ENCODE results near the gene JSRP1. TPM values are rescaled to one million over a fixed set of nuclear protein-coding genes. Genes with fewer than 3 reads are reported as not detected.

The JSRP1 gene
- total RNA-seq, 1 donor from 2014 or later: not detected

DNA sequence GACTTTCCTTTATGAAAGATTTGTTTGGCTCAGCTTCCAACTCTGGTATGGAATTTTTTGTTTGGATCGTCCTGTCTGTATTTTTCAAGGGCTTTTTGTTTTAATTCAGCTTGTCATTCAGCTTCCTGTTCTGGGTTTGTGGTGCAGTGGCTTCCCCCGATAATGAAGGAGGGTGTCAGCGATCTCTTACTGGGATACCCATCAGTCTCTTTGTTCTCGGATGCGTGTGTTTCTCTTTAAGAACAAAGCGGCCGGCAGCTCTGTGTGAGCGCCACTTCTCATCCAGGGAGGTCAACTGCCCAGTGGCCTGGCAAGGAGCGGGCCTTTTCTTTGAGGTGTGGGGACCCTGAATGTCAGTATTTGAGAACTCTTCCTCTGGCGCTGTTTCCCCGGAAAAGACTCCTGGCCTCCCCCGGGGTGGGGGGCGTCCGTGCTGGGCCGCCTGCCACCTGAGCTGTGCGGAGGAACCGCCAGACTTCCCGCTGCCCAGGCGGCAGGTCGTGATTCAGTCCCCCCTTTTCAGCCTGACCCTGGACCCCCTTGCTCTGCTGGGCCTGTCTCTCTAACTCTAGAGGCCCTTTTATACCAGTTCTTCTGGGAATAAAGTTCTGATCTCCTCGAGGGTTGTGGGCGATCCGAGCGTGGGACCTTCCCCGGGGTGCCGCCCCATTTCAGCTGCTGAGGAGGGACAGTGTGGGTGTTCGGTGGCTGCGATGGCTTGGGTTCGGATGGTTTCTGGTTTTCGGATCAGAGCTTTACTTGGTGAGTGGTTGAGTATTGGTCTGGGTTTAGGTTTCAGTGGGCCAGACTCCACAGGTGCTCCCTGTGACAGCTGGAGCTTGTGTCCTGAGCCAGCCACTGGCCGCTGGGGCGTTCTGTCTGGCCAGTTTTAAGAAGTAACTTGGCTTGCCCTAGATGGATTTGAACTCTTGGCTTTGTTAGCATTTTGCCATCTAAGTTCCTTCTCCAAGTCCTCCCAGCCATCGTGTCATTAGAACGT is 16.1 kb downstream of the JSRP1 start:
- intact Hi-C loops (cut with DNase I): no loop called here
- DNase-seq (ENCODE audit: missing footprints) (no peak), ATAC-seq (no peak)

DNA sequence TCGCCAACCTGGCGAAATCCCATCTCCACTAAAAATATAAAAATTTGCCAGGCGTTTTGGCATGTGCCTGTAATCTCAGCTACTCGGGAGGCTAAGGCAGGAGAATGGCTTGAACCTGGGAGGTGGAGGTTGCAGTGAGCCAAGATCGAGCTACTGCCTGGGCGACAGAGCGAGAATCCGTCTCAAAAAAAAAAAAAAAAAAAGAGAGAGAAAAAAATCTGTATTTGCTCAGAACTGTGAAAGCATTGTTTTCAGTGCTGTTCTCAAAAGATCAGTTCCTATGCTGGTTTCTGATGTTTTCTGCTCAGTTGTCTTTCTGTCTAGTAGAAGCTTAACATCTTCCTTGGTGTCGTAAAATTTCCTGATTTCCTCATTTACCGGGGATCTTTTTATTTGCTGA is 17.0 kb downstream of the JSRP1 start:
- intact Hi-C loops (cut with DNase I): no loop called here
- ATAC-seq (no peak), DNase-seq (ENCODE audit: missing footprints) (no peak)

DNA sequence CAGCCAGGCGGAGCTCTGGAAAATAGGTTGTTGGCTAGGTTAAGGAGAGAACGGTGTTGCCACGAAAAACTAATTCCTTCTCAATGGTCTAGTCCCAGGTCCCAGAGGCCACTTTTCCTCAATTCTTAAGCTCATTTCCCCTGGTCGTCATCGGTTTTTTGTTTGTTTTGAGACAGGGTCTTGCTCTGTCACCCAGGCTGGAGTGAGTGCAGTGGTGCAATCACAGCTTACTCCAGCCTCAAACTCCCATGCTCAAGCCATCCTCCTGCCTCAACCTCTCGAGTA is 18.4 kb downstream of the JSRP1 start:
- intact Hi-C loops (cut with DNase I): loop anchor here (2.0 kb wide), 1 partner anchor 31 kb away; no protein-coding TSS in a partner anchor
- no peak for ATAC-seq
- no peak for DNase-seq (ENCODE audit: missing footprints)

DNA sequence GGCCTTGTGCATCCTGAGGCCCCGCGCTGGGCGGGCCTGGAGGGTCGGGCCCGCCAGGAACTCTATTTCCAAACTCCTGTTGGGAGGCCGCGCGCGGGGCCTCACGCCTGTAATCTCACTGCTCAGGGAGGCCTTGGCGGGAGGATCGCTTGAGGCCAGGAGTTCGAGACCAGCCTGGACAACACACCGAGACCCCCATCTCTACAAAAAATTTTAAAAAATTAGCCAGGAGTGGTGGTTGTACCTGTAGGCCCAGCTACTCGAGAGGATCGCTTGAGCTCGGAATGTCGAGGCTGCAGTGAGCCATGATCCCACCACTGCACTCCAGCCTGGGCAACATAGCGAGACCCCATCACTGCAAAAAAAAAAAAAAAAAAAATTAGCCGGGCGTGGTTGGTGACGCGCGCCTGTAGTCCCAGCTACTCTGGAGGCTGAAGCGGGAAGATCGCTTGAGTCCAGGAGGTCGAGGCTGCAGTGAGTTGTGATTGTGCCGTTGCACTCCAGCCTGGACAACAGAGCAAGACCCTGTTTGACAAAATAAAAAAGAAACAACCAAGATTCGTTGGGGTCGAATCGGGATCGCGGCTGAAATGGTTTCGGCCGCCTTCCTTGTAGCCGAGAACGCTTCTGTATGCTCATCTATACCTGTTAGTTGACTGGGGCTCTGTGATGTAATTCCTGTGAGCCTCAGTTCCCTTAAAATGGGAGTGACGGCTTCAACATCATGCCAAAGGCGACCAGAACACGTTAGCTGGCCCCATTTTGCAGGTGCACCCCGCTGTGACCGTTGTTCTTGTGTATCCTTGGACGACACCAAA is 19.0 kb downstream of the JSRP1 start:
- intact Hi-C loops (cut with DNase I): loop anchor here (2.0 kb wide), 1 partner anchor 32 kb away; no protein-coding TSS in a partner anchor
- peak; percentile 30 for ATAC-seq

DNA sequence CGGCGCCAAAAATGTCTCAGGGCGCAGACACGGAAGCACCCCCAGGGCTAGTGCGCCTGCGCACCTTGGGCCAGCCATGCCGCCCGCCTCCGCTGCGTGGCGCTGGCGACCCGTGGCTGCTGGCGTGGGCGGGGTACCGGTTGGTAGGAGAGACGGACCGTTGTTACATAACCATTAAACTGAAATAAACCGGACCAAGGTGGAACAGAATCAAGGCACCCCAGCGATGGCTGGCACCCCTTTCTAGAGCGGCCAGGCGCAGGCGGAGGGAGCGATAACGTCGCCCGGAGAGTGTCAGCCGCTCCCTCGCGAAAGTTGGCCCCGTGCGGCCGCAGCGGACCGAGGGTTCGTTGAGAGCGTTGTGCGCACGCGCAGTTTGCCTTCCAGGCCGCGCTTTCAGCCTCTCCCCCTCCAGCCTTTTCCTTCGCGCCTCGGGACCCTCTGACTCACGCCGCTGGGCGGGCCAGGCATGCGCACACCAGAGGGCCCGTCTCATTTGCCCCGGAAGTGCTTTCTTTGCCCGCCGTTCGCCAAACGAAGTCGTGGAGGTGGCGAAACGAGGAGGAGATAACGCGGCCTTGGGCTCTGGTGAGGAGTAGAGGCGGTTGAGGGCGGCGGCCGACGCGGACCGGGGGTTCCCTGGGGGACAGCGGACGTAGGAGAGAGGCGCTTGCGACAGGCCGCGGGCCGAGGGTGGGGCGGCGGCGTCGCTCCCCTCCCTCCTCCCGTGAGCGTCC is 19.7 kb downstream of the JSRP1 start, which contains the start of the genes PLEKHJ1 and SF3A2:
Gene PLEKHJ1 (minus strand): TSS at position 16 of the 737 bp plus-strand sequence. CDS start 81 bp downstream, outside the sequence.
Gene SF3A2 (plus strand): TSS at position 511 of the 737 bp plus-strand sequence. CDS start 6,595 bp downstream, outside the sequence.
- intact Hi-C loops (cut with DNase I): loop anchor here (1.0 to 2.0 kb wide), 3 partner anchors 32 to 73 kb away; partner anchors contain the start of gene DOT1L
- ATAC-seq: peak; percentile 94

More for the DNA sequence above, 19.0 kb downstream of the JSRP1 start:
- no peak for DNase-seq (ENCODE audit: missing footprints)

DNA sequence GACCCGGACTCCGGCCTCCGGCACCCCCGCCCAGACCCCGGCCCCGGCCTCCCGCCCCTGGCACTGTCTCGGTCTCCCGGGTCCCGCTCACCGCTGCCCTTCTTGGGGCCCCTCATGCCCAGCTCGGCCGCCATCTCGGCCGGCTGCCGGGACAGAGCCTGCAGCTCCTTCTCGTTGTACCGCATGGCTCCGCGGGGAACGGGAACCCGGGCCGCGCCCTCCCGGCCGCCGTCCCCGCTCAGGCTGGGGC is 20.2 kb downstream of the JSRP1 start:
- DNase-seq (ENCODE audit: missing footprints) (no peak), ATAC-seq (no peak)
- intact Hi-C loops (cut with DNase I): loop anchor here (1.0 to 2.0 kb wide), 3 partner anchors 33 to 73 kb away; partner anchors contain the start of gene DOT1L

More for the DNA sequence above, 19.7 kb downstream of the JSRP1 start, which contains the start of the genes PLEKHJ1 and SF3A2:
- peak; percentile 98 for DNase-seq (ENCODE audit: missing footprints)

DNA sequence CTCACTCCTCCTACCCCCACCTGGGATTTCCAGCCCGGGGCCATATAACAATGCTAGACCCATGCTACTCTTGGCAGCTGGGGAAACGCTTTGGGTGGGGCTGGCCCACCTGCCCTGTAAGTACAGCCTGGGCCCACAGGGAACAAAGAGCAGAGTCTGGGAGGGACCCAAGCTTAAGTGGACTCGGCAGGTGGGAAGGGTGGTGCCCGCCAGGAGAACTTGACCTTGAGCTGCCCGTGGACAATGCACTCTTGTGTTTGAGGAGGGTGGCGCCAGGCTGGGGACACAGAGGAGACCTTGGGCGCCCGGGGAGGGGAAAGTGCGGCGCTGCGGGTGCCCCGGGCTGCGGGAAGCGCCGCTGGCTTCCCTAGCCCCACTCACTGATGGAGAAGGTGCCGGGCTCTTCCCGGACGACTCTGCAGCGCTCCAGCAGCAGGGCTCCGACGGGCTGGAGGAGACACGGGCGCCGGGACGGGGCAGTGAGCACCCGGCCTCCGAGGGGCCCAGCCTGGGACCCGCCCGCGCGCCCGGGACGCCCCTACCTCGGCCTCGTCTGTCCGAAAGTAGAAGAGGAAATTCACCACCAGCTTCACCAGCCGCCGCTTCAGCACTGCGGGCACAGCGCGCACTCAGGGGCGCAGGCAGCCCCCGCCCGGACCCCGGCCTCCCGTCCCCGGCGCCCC is 20.7 kb downstream of the JSRP1 start:
- DNase-seq (ENCODE audit: missing footprints) (no peak), ATAC-seq (peak; percentile 1)
- intact Hi-C loops (cut with DNase I): loop anchor here (1.0 to 2.0 kb wide), 3 partner anchors 33 to 72 kb away; partner anchors contain the start of gene DOT1L

DNA sequence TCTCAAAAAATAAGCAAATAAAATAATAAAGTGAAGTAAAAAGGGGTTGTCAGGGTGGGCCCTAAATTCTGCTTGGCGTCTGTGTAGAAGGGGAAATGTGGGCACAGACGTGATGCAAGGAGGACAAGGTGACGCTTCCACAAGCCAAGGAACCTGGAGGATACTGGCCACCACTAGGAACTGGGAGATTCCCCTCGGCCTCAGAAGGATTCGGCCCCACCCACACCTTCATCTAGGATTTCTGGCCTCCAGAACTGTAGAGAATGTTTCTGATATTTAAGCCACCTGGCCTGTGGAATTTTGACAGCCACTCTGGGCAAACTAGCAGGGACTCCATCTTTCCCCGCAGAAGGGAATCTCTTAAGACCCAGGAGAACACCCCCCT is 21.2 kb downstream of the JSRP1 start:
- DNase-seq (ENCODE audit: missing footprints) (no peak), ATAC-seq (no peak)
- intact Hi-C loops (cut with DNase I): no loop called here

DNA sequence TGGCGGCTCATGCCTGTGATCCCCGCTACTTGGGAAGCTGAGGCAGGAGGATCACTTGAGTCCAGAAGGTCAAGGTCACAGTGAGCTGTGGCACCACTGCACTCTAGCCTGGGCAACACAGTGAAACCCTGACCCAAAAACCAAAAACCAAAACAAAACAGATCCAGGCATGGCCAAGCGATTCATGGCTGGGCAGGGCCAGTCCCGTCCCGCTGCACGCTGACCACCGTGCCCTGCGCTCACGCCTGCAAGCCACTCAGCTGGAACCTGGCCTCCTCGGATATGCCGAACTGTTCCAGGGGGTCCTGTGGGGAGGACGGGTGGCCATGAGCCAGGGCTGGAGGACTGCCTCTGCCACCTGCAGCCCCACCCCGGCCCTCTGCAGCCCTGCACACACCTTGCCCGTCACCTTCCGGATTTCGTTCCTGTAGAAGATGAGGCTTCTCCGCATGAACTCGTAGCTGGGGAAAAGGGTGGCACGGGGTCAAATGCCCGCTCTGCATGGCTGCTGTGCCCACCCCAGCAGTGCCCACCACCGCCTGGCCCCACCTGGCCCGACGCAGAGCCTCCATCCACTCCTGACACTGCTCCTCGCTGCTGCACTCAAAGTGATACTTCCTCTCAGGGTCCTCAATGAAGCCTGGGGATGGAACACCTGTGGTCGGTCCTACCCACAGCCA is 22.5 kb downstream of the JSRP1 start:
- DNase-seq (ENCODE audit: missing footprints) (no peak), ATAC-seq (no peak)
- intact Hi-C loops (cut with DNase I): no loop called here

DNA sequence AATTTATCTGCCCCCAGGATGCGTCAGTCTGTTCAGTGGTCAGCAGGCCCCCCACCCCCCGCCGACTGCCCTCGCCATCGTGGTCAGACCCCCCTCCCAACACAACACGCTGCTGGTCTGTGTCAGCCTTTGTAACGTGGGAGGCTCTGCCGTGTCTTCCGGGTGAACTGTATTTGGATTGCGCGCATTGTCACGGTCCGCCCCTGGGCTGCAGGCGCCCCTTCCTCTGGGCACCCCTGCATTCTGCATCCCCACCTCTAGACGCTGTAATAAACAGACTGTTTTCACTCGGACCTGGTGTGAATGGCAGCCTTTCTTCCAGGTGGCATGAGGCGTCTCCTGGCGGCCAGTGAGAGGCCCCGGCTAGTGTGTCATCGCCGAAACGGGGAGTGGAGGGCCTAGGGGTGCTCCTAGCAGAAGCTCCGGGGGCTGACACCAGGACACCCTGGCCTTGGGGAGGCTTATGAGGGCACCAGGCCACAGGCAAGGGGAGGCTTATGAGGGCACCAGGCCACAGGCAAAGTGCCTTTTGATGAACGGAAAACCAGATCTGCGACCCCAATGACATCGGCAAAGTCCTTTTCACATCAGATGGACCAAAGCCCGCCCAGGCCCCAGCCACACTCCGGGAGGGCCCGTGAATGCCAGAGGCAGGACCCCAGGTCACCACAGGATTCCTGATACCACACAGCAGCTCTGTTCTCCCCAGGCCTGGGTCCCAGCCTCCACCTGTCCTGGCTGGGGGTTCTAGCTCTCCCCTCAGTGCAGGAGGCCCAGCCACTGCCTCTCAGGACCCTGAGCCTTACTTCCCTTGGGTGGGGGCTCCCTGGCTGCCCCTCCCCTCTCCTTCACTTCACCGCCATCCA is 23.7 kb downstream of the JSRP1 start:
- ATAC-seq: no peak
- intact Hi-C loops (cut with DNase I): no loop called here
- DNase-seq (ENCODE audit: missing footprints): no peak

DNA sequence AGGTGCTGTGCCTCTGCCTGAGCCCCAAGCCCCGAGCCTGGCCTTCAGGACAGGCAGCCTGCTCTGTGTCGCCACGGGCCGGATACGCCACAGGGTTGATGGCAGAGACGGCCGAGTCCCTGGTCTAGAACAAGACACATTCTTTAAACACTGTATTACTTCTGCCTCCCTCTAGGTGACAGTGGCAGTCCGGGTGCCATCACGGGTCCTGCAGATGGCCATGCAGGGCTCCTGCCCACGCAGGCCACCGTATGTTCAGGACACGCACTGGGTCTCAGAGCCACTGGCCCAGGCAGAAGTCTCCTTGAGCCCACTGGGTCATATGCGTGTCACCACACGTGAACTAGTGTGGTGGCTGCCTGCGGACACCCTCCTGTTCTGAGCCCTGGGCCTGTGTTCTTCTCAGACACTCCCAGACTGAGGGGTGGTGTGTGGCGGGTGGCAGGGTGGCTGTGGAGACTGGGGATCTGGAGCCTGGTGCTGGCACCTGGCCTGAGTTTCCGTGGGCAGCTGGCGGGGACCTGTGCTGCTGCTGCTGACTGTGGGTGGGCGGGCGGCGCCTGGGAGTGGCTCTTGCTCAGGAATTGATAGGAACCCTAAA is 24.5 kb downstream of the JSRP1 start:
- no peak for DNase-seq (ENCODE audit: missing footprints)
- intact Hi-C loops (cut with DNase I): no loop called here
- ATAC-seq: no peak

DNA sequence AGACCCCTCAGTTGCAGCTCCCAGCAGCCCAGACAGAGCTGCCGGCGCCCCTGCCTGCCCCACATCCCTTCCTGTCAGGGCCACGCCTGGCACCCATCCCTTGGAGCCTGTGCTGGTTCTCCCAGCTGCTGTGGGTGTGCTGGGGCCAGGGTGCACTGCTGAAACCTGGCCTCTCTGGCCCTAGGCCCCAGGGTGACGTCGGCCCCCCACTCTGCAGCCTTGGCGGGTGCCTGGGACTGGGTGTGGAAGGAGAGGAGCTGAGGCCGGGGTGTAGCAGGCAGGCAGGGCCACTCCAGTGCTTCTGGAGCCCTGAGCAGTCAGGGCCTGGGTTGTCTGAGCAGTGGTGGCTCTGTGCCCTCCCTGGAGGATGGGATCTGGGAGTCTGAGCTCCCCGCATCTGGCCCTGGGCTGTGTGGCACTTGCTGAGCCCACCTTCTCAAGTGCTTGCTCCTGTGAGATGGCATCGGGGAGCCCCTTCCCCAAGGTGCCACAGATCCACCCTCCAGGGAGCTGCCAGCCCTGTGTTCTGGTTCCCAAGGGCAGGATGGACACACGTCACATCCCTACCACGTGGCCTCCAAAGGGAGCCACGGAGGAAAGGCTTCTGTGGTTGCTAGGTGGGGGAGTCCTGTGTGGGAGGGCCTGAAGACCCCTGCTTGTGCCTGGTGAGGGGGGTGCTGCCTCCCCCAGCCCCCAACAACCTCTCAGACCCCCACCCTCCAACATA is 25.2 kb downstream of the JSRP1 start:
- intact Hi-C loops (cut with DNase I): no loop called here
- ATAC-seq (no peak), DNase-seq (ENCODE audit: missing footprints) (no peak)

DNA sequence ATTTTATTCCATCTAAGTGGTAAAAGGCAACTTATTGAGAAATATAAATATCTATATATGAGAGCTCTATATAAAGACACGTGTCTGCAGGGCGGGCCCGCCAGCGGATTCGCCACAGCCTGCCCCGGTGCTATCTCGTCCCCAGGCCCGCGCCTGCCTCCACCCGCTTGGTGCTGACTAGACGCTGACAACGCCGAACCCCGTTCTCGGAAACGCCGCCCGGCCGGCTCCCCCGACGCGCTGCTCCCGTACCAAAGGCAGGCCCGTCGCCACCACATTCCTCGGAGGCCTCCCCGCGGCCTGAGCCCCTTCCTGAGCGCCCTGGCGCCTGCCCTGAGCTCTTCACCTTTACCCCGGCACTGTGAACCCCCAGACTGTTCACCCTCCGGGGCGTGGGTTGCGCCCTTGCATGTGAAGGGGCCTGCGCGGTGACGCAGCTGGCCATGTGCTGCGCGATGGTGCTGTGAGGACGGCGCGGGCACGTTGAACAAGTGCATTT is 26.1 kb downstream of the JSRP1 start:
- DNase-seq (ENCODE audit: missing footprints) (no peak), ATAC-seq (no peak)
- intact Hi-C loops (cut with DNase I): no loop called here

DNA sequence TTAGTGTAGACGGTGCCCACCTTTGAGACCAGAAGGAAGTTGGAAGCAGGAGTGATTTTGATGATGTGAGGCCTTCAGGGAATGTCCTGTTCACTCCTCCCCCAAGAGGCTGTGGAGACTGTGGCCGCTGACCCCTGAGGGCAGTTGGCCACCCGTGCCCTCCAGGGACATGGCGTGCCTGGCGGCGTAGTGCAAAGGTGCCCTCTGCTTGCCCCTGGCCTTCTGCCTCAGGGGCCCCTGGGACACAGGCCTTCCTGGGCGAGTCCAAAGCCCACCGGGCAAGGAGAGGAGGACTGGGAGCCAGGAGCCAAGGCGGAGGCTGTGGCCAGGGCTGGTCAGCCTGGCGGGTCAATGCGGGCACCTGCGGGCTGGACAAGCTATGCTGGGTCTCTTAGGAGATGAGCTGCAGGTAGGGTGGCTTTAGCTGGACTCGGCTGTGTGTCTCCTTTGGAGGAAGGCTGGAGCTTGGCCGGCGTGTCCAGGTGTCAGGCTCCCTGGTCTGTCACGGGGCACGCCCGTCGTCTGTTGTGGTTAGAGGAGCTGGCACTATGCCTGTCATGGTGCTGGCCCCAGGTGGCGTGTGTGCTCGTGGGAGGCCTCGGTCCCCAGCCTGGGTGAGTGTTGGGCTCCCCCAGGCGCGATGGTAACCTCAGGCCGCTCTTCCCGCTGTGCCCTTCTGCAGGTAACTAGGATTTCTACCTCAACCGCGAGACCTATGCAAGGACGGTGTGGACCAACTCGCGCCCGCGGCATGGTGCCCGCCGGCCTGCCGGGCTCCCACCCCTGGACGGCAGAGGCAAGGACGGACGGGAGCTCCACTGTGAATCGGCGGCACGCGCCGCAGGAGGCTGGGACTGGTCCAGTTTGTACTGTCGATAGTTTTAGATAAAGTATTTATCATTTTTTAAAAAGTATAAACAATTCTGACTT is 26.8 kb downstream of the JSRP1 start:
- ATAC-seq: no peak

More for the DNA sequence above, 26.8 kb downstream of the JSRP1 start:
- intact Hi-C loops (cut with DNase I): no loop called here
- DNase-seq (ENCODE audit: missing footprints): no peak

All from Right ventricle myocardium inferior (tissue), 1 donor.